GM21576 (cell line): ENCODE measurements around the gene RESP18.
"Not testable (repeated sequence)": the region's sequence is repeated elsewhere in the genome, so short reads cannot be mapped to it uniquely, and the experiment has no call there.

Experiments used
- ATAC-seq: cut with Tn5 transposase; IDR thresholded peaks from one replicate; pipeline ENCODE4 v1.9.1; 2021; ENCODE audit warnings: mild to moderate bottlenecking, moderate library complexity; ENCODE audit not compliant: unreplicated experiment

RESP18 gene

DNA sequence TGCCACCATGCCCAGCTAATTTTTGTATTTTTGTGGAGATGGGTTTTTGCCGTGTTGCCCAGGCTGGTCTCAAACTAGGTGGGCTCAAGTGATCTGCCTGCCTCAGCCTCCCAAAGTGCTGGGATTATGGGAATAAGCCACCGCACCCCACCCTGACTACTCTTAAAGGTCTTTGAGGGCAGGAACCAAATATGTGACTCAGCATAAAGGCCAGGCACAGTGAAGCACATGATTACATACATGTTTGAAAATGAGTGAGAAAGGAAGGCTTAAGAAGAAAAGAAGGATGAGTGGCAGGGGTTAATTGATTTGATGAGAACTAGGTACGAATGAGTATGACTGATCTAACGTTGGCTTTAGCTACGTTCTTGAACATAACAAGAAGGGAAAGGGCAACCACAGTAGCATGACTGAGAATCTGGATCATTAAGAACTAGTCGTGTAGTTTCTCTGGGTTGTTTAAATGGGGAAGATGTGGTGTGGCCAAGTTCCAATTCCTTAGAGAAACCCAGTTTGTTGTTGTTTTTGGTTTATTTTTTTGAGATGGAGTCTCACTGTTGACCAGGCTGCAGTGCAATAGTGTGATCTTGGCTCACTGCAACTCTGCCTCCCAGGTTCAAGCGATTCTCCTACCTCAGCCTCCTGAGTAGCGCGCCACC lies 6.8 kb downstream of the RESP18 start:
- ATAC-seq, result no peak

GRCh38 chr2:219325136-219325535 lies 7.4 kb downstream of the RESP18 start:
- no peak for ATAC-seq

GRCh38 chr2:219323434-219323833 lies 9.1 kb downstream of the RESP18 start:
- no peak for ATAC-seq

- no peak for ATAC-seq
Measured at GRCh38 chr2:219314804-219315468, 17.6 kb downstream of the RESP18 start.

DNA sequence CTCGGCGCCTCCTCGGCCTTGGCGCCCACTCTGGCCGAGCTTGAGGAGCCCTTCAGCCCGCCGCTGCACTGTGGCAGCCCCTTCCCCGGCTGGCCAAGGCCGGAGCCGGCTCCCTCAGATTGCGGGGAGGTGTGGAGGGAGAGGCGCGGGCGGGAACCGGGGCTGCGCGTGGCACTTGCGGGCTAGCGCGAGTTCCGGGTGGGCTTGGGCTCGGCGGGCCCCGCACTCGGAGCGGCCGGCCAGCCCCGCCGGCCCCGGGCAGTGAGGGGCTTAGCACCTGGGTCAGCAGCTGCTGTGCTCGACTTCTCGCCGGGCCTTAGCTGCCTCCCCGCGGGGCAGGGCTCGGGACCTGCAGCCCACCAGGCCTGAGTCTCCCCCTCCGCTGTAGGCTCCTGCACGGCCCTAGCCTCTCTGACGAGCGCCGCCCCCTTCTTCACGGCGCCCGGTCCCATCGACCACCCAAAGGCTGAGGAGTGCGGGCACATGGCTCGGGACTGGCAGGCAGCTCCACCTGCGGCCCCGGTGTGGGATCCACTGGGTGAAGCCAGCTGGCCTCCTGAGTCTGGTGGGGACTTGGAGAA lies 19.8 kb downstream of the RESP18 start:
- not testable (repeated sequence) for ATAC-seq

DNA sequence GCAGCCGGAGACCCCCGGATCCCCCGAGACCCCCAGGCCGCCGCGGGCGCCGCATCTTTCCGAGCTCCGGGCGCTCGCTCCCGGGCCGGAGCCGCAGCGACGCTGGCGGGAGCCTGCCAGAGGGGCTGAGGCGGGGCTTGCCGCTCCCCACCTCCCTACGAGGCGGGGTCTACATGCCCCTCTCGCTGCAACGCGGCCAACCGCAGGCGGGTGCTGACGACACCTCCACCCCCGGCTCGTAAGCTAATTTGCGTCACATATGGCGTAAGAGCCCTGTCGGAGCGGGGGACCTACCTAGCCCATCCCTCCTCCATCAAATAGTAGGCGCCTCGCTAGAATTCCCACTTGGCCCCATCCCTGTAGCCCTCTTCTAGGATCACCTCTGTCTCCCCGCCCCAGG lies 23.3 kb downstream of the RESP18 start, which contains the start of gene PTPRN:
Gene PTPRN, minus strand, starts transcription at position 124 of the 400 bp plus-strand sequence. Its CDS starts 69 bp downstream, at position 55.
- no peak for ATAC-seq

GRCh38 chr2:219308142-219309101 lies 24.1 kb downstream of the RESP18 start:
- no peak for ATAC-seq

GRCh38 chr2:219306047-219306446 lies 26.5 kb downstream of the RESP18 start:
- ATAC-seq, result no peak

- no peak for ATAC-seq
Measured at GRCh38 chr2:219304223-219304622, 28.3 kb downstream of the RESP18 start.

GRCh38 chr2:219302412-219302968 lies 30.1 kb downstream of the RESP18 start:
- ATAC-seq, result no peak

- no peak for ATAC-seq
Measured at GRCh38 chr2:219300022-219300421, 32.5 kb downstream of the RESP18 start.

GRCh38 chr2:219299372-219299760 lies 33.2 kb downstream of the RESP18 start:
- ATAC-seq, result no peak

- ATAC-seq, result peak; percentile 57
Measured at GRCh38 chr2:219298759-219299371, 33.7 kb downstream of the RESP18 start.

DNA sequence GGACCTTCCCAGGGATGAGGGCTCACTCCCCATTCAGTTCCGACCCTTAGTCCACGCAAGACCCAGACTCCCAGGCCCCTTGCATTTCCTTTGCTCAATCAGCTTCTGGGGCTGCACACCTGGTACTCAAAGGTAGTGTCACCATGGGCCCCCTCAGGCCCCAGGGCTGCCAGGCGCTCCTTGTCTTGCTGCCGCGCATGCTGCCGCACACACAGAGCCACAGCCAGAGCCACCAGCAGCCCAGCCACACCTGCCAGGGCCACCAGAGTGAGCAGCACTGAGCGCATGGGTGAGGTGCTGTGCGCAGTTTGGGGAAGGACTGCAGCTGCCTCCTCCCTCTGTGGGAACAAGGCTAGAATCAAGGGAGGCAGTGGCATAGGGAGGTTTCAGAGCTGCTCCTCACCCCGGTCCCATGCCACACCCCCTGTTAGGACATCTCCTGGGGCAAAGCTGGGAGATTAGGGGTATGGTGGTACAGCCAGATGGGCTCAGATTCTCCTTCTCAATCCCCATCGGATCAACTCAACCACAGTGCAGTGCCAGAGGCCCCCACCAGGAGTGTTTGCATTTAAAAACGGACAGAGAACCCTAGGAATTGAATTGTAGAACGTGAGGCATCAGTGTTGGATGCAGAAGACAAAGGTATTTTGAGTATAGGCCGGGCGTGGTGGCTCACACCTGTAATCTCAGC lies 34.6 kb downstream of the RESP18 start:
- no peak for ATAC-seq

DNA sequence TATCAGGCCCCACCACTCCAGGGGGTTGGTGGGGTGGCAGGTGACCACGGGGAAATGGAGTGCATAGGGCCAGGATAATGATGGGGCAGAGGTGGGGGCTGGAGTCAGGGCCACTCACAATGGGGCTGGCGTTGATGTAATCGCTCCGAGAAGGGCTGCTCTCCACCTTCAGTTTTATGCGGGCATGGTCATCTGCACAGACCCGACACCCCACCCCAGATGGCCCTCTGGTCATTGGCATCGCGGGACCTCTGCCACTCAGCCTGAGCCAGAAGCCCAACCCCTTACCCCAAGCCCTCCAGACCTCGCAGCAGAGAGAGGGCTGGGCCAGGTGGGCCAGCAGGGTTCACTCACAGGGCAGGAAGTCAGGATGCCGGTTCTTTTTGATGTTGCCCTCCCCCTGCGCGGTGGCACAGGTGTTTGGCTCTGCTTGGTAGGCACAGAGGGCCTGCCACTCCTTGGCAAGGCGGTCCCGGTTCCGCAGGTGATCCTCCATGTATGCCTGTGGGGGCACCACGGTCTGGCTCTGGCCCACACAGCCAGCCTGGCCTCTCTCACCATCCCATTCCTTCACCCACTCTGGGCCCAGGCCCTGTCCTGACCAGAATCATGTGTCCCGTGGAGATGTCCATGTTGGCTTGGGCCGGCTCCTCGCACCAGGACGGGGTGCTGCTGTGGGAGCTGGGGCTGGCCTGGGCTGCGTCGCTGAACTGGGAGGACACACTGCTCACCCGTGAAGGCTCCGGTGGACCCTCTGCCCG lies 35.7 kb downstream of the RESP18 start:
- no peak for ATAC-seq

GRCh38 chr2:219296142-219296541 lies 36.4 kb downstream of the RESP18 start:
- no peak for ATAC-seq

DNA sequence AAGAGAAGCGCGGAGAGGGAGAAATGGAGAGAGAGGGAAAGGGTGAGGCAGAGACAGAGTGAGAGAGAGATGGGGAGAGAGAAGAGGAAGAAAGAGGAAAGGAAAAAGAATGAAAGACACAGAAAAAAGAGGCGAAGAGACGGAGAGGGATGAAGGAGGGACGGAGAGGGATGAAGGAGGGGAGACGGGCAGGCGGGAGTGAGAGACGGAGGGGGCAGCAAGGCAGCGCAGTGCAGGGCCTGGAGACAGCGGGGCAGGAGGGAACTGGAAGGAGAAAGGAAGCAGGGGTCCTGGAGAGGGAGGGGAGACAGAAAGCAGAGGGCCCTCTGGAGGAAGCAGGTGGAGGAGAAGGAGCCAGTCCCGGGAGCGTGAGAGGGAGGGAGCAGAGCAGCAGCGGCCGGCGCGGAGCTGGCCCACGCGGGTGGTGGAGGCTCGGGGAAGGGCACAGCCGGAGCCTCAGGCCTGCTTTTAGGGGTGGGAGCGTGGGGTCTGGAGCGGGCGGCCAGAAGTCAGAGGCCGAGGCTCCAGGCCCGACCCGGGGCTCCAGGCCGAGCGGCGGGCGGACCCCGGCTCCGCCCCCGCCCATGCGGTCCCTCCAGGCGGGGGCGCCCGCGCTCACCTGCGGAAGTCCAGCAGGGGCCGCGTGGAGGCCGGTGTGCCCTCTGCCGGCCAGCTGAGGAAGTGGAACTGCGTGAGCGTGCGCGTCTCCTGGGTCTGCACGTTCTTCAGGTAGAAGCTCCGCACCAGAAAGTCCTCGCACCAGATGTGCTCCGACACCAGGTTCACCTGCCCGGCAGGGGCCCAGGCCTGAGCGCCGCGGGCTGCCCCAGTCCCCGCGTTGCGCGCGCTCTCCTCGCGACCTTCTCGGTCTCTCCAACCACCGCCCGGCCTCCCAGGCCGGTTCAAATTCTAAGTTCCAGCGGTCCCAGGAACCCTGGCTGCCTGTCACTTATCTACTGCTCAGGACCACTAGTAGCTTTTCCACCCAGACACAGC lies 37.9 kb downstream of the RESP18 start:
- ATAC-seq, result peak; percentile 79

DNA sequence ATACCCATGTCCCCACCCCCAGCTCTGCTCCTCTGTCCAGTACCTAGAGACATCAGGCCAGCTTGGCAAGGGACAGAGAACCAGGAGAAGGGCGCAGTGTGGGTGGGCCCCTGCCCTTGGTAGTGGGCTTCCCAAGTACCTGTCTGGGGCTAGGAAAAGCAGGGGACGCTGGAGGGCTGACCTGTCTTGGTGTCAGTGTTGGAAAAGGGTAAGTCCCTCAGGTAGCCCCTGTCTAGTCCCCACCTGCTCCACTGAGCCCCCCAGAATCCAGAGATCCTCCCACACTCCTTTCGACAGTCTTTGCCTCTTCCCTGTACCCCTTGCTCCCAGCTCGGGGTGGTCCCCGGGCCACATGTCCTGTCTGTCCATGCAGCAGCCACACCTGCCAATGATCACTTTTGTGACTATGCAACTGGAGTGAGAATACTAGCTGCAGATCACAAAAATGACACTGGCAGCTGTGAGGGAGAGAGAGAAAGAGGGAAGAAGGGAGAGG lies 38.8 kb downstream of the RESP18 start:
- ATAC-seq, result no peak
